ENCODE measurements around the gene CYB5A.
"Not testable (repeated sequence)": the region's sequence is repeated elsewhere in the genome, so short reads cannot be mapped to it uniquely, and the experiment has no call there.

GRCh38 chr18:74285583-74285982 is 6.2 kb downstream of the CYB5A start:
- not testable (repeated sequence) for TF ChIP-seq CTCF (IDR thresholded peaks at IDR 0.05); ZFX (IDR thresholded peaks at IDR 0.05; ENCODE audit: borderline replicate concordance)

Data from 22Rv1 (cell line).